Stimulated activated CD8-positive, alpha-beta memory T cell treated with anti-CD3 and anti-CD28 coated beads, Interleukin-7, amount 100 ng/mL, for 4 hours (primary cell): ENCODE results near the gene SLC25A43.
"Not testable (repeated sequence)": the region's sequence is repeated elsewhere in the genome, so short reads cannot be mapped to it uniquely, and the experiment has no call there.

Experiments used
- DNase-seq, 2 donors: peaks; one replicate each; pipeline ENCODE4 v3.0.0-alpha.2; 2020; ENCODE audit warnings: low read depth in 2 of 2

SLC25A43 gene

GRCh38 chrX:119410027-119410819 lies 11.1 kb downstream of the SLC25A43 start:
- DNase-seq: no peak

DNA sequence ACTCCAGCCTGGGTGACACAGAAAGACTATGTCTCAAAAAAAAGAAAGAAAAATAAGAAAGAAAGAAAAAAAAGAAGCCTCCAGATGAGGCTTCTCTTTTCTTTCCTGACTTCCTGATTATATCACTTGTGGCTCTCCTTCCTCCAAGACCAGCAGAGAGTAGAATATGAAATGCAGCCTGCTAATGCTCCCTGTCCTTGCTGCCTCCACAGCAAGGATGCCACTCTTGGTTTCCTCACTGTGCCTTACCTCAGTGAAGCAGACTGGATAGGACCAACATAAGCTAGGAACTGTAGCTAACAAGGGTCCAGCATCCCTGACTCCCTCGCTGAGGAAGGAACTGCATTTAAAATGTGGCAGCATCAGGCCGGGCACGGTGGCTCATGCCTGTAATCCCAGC lies 11.7 kb downstream of the SLC25A43 start:
- DNase-seq: no peak

DNA sequence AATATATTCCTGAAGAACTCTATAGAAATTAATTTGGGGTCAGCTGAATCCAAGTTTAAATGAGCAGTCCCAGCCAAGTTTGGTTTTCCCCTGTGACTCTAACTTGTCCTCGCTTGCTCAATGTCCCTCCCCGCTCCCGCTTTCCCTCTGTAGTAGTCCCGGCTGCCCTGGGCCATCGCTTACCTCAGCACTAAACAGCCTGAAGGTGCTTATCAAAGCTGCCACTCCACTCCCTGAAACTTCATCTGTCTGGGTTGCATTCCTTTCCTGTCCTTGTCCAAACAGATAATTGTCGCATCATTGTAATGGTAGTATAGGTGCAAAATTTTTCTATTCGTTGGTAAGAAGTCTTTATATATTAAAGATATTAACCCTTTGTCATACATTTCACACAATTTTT lies 12.8 kb downstream of the SLC25A43 start:
- no peak for DNase-seq

DNA sequence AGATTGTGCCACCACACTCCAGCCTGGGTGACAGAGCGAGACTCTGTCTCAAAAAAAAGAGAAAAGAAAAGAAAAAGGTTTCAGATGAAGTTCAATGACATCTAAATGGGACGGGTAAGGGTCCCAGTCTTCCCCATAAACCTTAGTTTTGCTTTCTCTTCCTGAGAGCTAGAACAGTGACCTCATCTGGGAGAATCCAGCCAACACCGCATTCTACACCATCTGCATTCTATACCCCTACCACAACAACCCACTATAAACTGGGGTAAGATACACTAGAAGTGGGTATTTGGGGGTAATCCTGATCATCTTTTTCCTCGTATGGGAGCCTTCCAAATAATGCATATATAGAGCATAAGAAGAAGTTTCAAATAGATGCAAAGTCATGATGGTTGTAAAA lies 18.2 kb downstream of the SLC25A43 start:
- no peak for DNase-seq

- no peak for DNase-seq
Measured at GRCh38 chrX:119417842-119418241, 18.7 kb downstream of the SLC25A43 start.

DNA sequence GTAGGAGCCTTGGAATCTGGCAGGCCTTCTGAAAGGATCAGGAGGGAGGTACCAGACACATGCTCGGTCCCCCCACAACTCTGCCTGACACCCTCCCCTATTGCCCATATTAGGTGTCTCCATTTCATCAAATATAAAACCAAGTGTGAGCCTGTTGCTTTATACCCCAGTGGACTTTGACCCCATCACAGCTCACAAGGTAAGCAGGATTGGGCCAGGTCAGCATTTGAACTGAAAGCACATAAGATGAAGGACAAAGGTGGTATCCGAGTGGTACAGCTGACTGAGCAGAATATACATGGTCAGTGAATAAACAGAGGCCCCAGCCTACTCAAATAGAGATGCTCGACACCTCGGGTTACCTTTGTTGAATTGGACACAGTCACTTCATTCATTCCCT lies 20.0 kb downstream of the SLC25A43 start:
- DNase-seq: no peak

DNA sequence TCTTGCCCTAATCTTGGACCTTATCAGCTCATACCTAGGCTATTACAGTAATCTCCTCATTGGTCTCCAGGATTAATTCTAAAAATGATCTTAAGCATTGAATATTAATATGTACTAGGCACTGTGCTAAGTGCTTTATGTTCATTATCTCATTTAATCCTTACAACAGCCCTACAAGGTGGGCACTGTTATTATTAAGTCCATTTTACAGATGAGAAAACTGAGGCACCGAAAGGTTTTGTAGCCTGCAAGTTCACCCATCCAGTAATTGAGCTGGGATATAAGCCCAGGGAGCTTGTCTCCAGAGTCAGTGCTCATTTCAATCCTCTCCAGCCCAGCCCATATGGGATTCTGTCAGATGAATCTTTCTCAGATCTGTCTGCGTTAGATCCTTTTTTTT lies 20.8 kb downstream of the SLC25A43 start:
- no peak for DNase-seq

GRCh38 chrX:119421016-119421705 lies 22.0 kb downstream of the SLC25A43 start:
- no peak for DNase-seq

DNA sequence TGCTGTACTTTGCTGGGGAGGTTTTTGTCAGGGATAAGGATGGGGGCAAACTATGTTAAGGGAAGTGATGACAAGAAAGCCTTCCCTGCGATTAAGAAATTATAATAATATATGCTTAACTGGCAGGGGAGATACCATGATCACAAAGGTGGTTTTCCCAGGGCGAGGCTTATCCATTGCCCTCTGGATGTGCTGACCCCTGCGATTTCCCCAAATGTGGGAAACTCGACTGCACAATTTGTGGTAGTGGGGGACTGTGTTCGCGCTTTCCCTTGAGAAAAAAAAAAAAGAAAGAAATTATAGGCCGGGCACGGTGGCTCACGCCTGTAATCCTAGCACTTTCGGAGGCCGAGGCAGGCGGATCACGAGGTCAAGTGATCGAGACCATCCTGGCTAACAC lies 24.5 kb downstream of the SLC25A43 start:
- DNase-seq: no peak

GRCh38 chrX:119424999-119425398 lies 25.9 kb downstream of the SLC25A43 start:
- no peak for DNase-seq

DNA sequence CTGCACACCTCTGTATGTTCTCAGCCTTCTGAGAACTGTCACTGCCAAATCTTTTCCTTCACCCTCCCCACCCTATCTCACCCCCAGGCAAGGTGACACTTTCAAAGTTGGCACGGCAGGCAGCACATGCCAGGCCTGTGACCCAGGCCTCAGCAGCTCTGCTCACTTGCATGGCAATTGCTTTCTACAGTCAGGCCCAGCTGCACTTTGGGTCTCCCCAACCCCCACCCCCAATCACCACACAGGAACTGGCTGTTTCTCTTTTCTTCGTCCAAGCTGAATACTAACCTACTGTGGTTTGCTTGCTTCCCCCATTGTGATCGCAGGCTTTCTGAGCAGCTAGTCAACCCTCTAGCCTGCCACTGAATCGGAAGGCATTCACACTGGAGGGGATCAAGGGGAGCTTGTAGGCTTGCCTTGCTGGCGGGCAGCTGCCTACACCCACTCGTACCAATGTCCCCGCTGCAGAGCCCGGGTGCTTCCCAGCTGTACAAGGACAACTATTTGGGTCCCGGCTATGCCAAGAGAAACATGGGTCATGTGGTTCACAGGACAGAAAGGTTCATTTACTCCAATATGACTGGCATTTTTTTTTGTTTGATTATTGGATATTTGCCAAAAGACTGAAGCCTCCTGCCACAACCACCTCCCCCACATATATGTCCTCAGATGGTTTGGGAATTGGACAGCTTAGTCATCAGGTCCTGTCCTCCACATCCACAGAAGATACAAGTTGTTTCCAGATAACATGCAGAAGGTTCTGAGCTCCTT lies 28.1 kb downstream of the SLC25A43 start:
- no peak for DNase-seq

DNA sequence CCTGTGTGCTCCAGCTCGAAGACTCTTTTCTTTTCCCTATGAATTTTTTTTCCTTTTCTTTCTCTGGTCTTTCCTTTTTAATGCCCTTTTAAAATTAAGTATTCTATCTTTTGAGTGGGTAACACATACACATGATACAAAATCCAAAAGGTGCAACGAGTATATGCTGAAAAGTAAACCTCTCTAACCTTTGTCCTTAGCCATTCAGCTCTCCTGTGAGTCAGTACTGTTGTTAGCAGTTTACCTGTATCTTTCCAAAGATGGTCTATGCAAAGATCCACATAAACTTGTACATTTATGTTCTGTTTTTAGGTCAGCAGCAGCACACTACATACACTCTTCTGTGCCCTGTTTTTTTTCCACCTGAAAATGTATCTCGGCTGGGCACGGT lies 28.7 kb downstream of the SLC25A43 start:
- no peak for DNase-seq

GRCh38 chrX:119429471-119429870 lies 30.3 kb downstream of the SLC25A43 start:
- no peak for DNase-seq

DNA sequence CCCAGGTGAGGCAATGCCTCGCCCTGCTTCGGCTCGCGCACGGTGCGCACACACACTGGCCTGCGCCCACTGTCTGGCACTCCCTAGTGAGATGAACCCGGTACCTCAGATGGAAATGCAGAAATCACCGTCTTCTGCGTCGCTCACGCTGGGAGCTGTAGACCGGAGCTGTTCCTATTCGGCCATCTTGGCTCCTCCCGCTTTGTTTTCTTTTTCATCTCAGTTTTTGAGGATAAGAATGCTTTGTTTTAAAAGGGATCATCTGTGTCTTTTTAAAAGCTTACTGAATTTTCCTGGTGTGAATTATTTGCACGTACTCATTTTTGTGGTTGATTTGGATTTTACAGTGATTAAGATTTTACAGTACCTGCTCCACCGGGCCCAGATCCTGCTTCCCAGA lies 42.2 kb downstream of the SLC25A43 start:
- DNase-seq: not testable (repeated sequence)

GRCh38 chrX:119442286-119442685 lies 43.1 kb downstream of the SLC25A43 start:
- DNase-seq: no peak

DNA sequence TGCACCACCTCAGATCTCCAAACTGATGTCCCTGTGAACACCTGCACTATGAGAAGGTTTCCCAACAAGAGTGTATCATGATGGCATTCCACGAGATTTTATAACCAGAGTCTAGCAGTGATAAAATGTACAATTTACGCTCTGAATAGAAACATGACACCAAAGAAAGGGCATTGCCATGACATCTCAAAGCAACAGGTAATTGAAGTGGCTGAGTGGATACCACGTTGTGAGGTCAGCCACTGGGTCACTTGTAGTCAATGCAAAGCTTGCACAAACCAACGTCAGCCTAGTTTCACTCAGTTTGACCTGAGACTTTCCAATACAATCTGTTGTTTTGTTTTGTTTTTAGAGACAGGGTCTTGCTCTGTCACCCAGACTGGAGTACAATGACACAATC lies 54.1 kb downstream of the SLC25A43 start:
- no peak for DNase-seq

DNA sequence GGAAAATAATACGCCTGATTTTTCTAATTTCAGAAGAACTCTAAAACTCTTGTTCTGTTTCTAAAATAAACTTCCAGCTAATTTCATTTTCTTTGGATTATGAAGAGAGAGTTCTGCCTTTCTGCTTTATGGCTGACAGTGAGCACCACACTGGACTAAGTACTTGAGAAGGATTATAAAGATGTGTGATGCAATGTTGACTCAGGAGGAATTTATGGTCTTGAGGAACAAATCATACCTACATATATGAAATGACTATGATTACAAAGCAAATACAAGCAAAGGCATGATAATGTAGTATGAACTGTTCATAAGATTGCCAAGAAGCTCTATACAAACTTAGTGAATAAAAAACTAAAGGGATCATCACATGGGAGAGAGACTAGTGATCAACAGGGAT lies 56.1 kb downstream of the SLC25A43 start:
- DNase-seq: no peak

DNA sequence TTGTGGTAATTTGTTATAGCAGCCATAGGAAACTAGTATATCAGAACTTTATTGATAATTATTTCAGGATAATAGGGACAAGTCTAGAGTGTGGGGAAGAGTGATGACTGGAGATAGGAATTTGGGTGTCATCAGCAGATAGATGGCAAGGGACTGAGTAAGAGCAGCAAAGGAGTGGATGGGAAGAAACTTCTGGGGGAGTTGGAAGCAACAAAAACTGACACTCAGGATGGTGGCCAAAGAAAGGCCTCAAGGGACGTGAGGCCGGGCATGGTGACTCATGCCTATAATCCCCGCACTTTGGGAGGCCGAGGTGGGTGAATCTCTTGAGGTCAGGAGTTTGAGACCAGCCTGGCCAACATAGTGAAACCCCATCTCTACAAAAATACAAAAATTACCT lies 60.0 kb downstream of the SLC25A43 start:
- no peak for DNase-seq

DNA sequence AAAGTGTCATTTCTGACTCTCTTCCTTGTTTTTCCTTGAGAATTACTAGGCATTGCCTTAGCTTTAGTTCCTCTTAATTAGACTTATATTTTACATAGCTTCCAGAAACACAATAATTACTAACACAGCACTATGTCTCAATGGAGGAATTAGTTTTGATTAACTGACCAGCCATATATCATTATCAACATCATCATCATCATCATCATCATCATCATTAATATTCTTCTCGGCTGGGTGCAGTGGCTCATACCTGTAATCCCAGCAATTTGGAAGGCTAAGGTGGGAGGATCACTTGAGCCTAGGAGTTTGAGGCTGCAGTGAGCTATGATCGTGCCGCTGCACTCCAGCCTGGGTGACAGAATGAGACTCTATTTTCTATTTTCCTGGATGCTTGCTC lies 66.4 kb downstream of the SLC25A43 start:
- DNase-seq: no peak

GRCh38 chrX:119466970-119467369 lies 67.8 kb downstream of the SLC25A43 start:
- no peak for DNase-seq

- DNase-seq: no peak
Measured at GRCh38 chrX:119467433-119467832, 68.3 kb downstream of the SLC25A43 start.

GRCh38 chrX:119467842-119468550 lies 68.9 kb downstream of the SLC25A43 start, which contains the start of gene SLC25A5:
SLC25A5 (plus strand) TSS chrX:119468444; CDS start chrX:119468516, 72 bp downstream.
- peak; percentile 66 to 79 for DNase-seq
